Mucosa of descending colon (tissue), 3 donors: ENCODE measurements around the gene SGCG. TPM values are rescaled to one million over a fixed set of nuclear protein-coding genes. Genes with fewer than 3 reads are reported as not detected.

Experiments
- ATAC-seq: fragments of 200-7000 bp; cut with Tn5 transposase; one replicate; pipeline ENCODE4 v1.9.1; 2020; ENCODE audit warnings: mild to moderate bottlenecking, moderate library complexity
- DNase-seq, 3 donors: peaks; one replicate each; pipeline ENCODE4 v3.0.0-alpha.2; 2020
- H3K36me3 ChIP-seq: fragments of 200-600 bp; one replicate; pipeline ENCODE4 v1.8.0; 2021; ENCODE audit warnings: low read depth, mild to moderate bottlenecking
- H3K4me1 ChIP-seq: fragments of 200-600 bp; one replicate; pipeline ENCODE4 v1.8.0; 2021; ENCODE audit warnings: low read depth, mild to moderate bottlenecking
- H3K4me3 ChIP-seq: fragments of 200-600 bp; one replicate; pipeline ENCODE4 v1.8.0; 2021; ENCODE audit warnings: mild to moderate bottlenecking
- H3K9me3 ChIP-seq: fragments of 200-600 bp; one replicate; pipeline ENCODE4 v1.8.0; 2021; ENCODE audit warnings: mild to moderate bottlenecking
- intact Hi-C, 2 donors: fragments of 100-400 bp; cut with DNase I in 1 of 2; cut with micrococcal nuclease in 1 of 2; formaldehyde crosslinking; loops; one replicate each; pipeline versions ENCODE4 v1.11.0 to v1.11.1; 2022; cut with DNase I, micrococcal nuclease
- total RNA-seq, 3 donors: library from RNA; stranded (reverse); fragmentation: NEBNext Ultra II Directional in 2 of 3; extraction: Animal tissue kit (Norgen Biotek cat#: 25700) in 2 of 3; gene quantifications; one replicate each; pipeline versions ENCODE4 v1.2.1 to v1.2.4, GENCODE V29; 2021 to 2023
- TF ChIP-seq, protein P1 (sequence below): fragments of 200-600 bp; IDR thresholded peaks from one replicate; pipeline ENCODE4 v1.8.0; 2022; ENCODE audit warnings: antibody characterized with exemption, mild to moderate bottlenecking
- donor health status: DM: no; HTN: no; CAD: no; lungs with moderate emphysema.
- donor health status: DM: no; HTN: no; CAD: no.
- donor health status: DM: no; HTN: yes; CAD: no.

SGCG gene
- total RNA-seq, 3 donors from 2014 or later, result 0.41 to 0.66 TPM; not detected in 1

DNA sequence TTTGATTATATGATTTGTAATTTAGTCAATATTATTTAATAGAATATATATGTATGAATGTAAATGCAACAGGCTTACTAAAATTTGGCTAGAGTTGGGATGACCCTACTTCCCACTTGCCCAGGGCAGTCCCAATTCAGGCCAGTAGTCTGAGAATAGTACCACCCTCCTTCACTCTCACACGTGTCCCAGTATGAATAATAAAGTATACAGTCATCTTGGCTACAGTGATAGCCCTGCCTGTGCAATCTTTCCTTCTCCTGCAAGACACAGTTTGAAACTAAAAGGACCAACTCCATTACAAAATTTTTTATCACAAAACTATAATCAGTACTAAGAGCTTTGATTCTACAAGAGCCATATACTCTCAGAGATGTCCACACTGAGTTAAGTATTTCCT, 176.6 kb downstream of the SGCG start:
- no peak for ATAC-seq
- H3K36me3 ChIP-seq, result no peaks in the 10 kb centered on the region
- no peaks in the 10 kb centered on the region for H3K4me1 ChIP-seq
- TF ChIP-seq, protein P1, sequence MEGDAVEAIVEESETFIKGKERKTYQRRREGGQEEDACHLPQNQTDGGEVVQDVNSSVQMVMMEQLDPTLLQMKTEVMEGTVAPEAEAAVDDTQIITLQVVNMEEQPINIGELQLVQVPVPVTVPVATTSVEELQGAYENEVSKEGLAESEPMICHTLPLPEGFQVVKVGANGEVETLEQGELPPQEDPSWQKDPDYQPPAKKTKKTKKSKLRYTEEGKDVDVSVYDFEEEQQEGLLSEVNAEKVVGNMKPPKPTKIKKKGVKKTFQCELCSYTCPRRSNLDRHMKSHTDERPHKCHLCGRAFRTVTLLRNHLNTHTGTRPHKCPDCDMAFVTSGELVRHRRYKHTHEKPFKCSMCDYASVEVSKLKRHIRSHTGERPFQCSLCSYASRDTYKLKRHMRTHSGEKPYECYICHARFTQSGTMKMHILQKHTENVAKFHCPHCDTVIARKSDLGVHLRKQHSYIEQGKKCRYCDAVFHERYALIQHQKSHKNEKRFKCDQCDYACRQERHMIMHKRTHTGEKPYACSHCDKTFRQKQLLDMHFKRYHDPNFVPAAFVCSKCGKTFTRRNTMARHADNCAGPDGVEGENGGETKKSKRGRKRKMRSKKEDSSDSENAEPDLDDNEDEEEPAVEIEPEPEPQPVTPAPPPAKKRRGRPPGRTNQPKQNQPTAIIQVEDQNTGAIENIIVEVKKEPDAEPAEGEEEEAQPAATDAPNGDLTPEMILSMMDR, result no peak
- DNase-seq, result no peak
- H3K9me3 ChIP-seq, result no peaks in the 10 kb centered on the region
- intact Hi-C loops, result no loop called here
- no peak overlapping the region for H3K4me3 ChIP-seq

DNA sequence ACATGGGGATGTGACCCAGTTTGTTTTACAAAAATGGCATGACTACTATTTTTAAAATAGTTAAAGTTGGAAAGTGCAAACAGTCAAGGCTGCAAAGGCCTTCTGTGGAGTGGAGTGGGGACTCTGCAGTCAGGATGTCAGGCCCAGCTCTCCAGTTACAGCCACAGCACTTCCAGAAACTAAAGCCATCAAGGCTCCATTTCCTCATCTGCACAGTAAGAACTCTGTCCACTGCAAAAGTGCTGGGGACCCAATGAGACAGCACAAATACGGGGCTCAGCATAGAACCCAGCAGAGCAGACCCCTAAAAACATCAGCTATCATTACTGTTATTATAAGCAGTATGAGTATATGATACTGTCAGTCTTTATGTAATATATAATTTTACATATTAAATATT, 179.1 kb downstream of the SGCG start:
- ATAC-seq (no peak), DNase-seq (no peak)
- intact Hi-C loops, result no loop called here
- Histone ChIP-seq H3K9me3 (no peaks in the 10 kb centered on the region), H3K4me3 (no peak overlapping the region), H3K36me3 (no peaks in the 10 kb centered on the region), H3K4me1 (no peaks in the 10 kb centered on the region)
- TF ChIP-seq, protein P1, result no peak

DNA sequence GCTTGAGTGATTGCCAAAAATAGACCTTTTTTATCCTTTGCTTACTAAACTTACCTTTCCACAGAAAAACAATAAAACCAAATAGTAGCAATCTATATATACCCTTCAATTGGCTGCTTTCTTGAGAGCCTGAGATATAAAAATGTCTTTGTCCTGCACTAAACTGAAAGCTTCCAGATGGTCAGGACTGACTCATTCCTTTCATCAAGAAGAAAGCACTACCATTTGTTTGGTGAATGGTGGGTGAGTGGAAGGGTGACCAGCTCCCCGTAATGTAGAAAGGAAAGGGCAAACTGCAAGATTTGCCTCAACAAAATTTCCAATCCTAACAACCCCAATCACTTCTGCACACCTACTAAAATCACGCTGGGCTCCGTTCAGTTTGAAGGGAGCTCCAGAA, 184.9 kb downstream of the SGCG start:
- Histone ChIP-seq H3K4me1 (no peaks in the 10 kb centered on the region), H3K9me3 (no peaks in the 10 kb centered on the region), H3K4me3 (no peak overlapping the region), H3K36me3 (no peaks in the 10 kb centered on the region)
- no peak for ATAC-seq
- DNase-seq, result no peak
- TF ChIP-seq, protein P1, result no peak
- intact Hi-C loops, result no loop called here

DNA sequence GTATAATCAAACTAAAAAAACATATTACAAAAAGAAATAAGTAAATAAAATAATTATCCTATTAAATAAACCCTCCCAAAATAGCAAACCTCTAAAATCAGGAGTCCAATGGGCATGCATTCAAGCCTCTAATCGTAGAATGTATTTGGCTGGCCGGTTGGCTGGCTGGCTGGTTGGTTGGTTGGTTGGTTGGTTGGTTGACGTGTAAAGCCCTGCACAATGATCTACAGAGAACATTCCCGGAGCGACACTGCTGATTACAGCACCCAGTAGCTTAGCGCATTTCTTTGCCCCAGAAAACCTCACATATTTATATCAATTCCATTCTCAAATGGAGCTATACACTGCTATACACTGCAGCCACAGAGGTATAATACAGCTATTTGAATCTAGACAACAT, 187.1 kb downstream of the SGCG start:
- H3K36me3 ChIP-seq, result no peaks in the 10 kb centered on the region
- H3K4me3 ChIP-seq, result no peak overlapping the region
- DNase-seq, result no peak
- ATAC-seq, result no peak
- intact Hi-C loops, result no loop called here
- H3K9me3 ChIP-seq, result no peaks in the 10 kb centered on the region
- H3K4me1 ChIP-seq, result no peaks in the 10 kb centered on the region
- TF ChIP-seq, protein P1, result no peak

DNA sequence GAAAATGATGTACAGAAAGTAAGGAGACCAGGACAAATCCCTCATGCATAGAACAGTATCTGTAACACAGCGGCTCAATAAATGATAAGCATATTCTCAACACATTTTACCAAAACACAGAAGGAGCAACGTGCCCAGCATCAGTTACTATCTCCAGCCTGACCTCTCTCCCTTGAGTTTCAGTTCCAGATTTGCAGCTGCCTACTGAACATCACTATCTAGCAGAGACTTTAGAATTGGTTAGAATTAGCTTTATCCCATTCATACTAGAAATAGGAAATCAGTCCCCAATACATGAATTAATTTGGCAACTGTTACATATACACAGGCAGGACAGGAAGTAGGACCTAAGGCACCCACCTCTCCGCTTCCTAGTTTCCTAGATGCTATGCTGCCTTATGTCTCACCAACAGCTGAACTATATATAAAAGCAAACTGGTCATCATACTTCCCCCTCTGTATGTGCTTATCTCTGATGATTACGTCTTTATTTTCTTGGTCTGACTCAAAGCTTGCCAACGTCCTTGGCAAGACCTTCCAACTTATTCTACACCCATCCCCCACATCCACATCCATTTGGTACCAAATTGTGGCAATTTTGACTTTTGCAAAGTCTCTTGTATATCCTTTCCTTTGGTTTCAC, 191.6 kb downstream of the SGCG start:
- TF ChIP-seq, protein P1, result no peak
- DNase-seq, result no peak
- H3K4me3 ChIP-seq, result no peak overlapping the region
- no peaks in the 10 kb centered on the region for H3K36me3 ChIP-seq
- H3K9me3 ChIP-seq, result no peaks in the 10 kb centered on the region
- intact Hi-C loops, result no loop called here
- no peak for ATAC-seq
- H3K4me1 ChIP-seq, result no peaks in the 10 kb centered on the region
